NCI-H524 treated with DMSO at 0.1 percent for 48 hours (cell line): ENCODE results near the gene RBMS3.

Experiments
- DNase-seq: peaks from one replicate; lab custom pipeline; 2025; lab: John Stamatoyannopoulos, UW

RBMS3 gene

DNA sequence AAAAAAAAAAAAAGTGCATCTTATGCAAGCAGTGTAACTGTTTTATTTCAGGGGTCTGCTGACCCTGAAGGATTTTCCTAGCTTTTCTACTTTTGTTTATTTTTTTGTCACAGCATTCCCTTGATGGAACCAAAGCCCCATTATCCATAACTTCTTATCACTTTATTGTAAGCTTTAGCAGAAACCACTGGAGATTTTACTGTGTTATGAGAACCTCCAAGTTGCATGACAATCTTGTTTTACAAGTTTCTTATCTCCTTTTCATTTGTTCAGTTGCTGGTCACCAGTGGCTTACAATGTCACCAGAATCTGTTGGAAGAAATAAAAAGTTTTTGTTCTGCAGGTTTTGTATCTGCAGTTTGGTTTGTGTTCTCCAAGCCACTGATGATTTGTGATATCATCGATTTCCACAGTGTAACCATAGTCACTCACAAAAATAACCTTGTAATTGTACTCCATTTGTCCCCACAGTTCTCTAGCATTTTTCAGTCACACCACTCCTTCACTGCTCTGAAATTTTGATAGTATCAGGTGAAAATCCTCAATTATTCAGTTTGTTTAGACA lies 660.0 kb downstream of the RBMS3 start:
- DNase-seq = no peak

GRCh38 chr3:29942297-29942696 lies 661.4 kb downstream of the RBMS3 start:
- DNase-seq = no peak

GRCh38 chr3:29949131-29949530 lies 668.3 kb downstream of the RBMS3 start:
- DNase-seq = no peak

DNA sequence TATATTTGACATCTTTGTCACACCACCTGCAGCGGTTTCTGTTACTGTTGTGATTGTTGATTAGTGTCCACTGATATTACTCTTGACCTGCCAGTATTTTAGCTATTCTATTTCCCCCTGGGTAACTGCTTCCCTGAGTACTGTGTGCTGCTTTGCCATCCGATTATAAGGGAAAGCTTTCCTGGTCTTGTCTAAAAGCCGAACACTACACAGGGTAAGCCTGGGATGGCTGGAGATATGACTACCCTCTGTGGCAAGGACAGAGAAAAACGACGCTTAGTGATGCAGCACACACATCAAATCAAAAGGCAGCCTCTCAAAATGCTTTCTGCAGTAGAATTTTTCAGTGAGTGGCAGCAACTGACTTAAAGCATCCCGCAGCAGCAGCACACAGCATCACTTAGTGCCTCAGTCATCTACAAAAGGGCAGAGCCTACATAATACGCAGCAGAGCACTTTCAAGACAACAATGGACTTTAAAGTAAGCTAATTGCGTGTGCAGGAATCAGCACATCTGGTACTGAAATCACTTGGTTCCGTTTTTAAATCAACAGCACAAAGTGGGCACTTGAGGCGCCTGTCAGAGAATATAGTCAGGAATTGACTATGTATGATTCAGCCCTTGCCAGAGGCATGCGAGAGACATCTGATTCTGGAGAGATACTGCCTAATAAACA lies 669.2 kb downstream of the RBMS3 start:
- no peak for DNase-seq

GRCh38 chr3:29952431-29952830 lies 671.6 kb downstream of the RBMS3 start:
- DNase-seq = no peak

DNA sequence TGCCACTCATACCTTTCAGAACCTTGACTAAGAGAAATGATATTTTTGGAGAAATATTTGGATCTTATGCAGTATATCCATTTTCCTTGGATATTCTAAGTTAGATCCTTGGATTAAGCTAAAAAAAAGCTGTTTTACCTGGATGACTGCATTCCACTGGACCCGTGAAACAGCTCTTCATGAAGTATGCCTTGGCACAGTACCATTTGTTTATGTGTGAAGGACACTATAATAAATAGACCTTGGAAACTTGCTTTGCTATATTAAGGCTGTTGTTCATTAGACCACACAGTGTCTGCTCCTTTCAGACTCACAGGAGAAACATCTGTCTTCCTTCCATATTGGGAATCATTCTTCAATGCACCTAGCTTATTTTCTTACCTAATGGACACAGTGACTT lies 674.5 kb downstream of the RBMS3 start:
- no peak for DNase-seq

- no peak for DNase-seq
Measured at GRCh38 chr3:29958816-29959215, 677.9 kb downstream of the RBMS3 start.

- DNase-seq = no peak
Measured at GRCh38 chr3:29971895-29972294, 691.0 kb downstream of the RBMS3 start.

- no peak for DNase-seq
Measured at GRCh38 chr3:29972320-29972993, 691.6 kb downstream of the RBMS3 start.

GRCh38 chr3:29973763-29974162 lies 692.9 kb downstream of the RBMS3 start:
- no peak for DNase-seq

DNA sequence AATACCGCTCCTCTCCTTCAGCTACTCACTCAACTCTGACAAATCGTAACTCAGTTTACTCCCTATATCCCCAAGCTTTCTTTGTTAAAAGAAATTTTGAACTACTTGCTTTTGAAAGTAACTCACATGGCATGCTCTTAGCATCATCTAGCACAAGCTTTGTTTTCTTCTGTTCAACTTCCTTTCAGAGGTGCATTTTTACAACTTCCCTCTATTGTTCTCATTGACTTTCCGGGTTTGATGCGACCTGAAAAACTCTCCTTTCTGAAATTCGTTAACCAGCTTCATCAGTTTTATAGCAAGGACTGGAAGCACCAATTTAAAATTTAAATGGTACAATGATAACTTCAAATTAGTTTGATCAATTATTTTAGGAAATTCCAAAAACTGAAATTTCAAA lies 696.0 kb downstream of the RBMS3 start:
- no peak for DNase-seq

DNA sequence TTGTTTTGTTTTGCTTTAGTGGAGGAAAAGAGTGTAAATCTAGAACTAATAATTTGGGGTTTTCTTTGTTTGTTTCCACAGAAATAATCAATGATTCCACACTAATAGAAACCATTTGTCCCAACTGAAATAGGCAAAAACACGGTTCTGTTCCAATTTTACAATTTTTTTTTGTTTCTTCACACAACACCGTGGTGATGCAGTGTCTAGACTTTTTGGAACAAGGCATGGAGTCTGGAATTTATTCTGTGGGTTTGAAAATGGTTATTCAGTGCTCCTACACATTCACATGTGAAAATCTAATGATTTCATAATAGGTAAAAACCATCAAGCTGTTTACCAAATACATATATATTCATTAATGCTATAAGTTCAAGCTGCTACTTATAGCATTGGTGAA lies 696.5 kb downstream of the RBMS3 start:
- no peak for DNase-seq

GRCh38 chr3:29978036-29978435 lies 697.2 kb downstream of the RBMS3 start:
- DNase-seq = no peak

DNA sequence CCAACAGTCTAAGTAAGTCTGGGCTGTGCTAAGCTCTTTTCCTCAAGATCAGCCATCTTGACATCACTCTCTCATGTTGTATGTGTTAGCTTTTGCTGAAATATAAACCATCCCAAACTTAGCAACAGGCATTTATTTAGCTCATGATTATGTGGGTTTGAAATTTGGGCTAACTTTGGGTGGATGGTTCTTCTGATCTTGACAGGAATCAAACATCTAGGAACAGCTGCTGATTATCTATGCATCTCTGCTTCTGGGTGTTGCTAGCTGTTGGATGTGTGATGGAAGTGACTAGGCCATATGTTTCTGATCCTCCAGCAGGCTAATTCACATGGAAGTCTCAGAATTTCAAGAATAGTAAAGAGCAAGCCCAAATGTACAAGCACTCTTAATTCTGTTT lies 710.3 kb downstream of the RBMS3 start:
- DNase-seq = no peak

DNA sequence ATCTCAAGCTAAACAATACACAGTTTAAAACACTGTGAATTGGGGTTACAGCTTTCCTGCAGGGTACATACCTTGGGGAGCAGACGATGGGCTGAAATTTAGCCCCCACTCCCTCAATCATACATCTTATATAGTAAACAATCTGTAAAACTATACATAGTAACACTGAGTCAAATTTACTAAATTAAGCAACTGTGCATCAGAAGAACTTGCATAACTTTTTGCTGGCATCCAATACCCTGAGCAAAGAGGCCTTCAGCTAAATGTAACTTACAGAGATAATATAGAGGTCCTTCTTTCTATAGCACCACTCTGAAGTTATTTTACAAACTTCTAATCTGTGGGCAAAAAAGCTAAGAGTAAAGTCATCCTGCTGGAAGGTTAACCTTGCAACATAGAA lies 721.9 kb downstream of the RBMS3 start:
- no peak for DNase-seq

DNA sequence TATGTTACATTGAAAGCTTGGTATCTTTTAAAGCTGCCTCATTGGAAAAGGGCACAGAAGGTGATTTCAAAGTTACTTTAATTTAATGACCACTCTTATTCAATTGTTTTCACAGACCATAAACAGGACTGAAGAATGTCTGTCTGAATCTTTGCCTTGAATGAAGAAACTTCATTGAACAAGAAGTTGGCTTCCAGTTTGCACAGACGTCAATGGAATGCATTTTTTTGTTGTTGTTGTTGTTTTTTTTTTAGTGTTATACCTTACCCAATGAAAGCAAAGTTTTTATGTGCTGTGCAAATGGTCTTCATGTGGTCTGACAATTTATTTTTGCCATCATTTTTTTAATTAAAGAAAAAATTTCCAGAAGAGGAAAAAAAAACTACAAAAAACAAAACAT lies 722.9 kb downstream of the RBMS3 start:
- DNase-seq = no peak

GRCh38 chr3:30004481-30004880 lies 723.6 kb downstream of the RBMS3 start:
- DNase-seq = no peak

GRCh38 chr3:30006111-30006510 lies 725.2 kb downstream of the RBMS3 start:
- no peak for DNase-seq

- DNase-seq = no peak
Measured at GRCh38 chr3:30007668-30008067, 726.8 kb downstream of the RBMS3 start.

DNA sequence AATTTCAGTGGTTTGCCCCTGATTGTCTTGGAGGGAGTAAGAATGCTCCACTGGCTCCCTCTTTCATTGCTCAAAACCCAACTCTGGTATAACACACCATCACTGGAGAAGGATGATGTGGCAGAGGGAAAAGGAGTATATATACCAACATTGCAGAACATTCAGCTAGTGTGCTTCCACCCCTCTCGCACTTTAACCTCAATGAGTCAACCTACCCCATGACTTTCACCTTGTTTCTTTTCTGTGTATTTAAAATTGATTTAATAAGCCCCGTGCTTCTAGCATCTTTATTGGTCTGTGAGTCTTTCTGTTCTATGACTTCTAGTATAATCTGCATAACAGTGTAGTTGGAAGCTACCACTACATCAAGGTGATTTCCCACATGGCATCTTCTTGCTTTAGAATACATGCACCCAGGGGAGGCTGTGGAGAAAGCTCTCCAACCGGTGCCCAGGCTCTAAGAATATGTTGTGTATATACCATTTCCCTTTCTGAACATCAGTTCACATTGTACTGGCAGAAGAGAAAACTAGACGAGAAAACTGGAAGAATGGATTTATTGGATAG lies 730.4 kb downstream of the RBMS3 start:
- no peak for DNase-seq

DNA sequence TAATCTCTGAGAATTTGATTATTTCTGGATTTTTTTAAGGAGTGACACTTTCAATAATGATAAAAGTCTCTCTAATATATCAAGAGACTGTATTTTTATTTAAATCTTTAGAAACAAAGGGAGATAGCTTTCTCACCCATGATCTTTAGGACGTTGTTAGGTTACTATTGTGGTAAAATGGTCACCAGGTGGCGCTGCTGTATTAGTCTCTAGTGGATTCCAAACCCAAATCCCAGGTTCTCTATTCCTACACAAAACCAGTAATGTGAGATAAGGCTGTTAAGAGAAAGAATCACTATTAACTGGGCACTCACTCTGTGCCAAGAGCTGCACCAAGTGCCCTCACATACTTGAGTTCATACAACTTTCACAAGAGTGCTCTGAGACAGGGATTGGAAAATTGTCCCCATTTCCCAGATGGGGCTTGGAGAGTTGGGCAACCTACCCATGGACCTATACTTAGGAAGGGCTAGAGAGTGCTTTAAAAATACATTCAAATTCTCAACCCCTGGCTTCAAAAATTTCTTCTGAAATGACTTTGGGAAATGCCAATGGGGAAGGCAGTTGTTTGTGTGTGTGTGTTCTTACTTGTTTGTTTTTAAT lies 732.2 kb downstream of the RBMS3 start:
- DNase-seq = peak; percentile 5

- no peak for DNase-seq
Measured at GRCh38 chr3:30017901-30018300, 737.0 kb downstream of the RBMS3 start.

DNA sequence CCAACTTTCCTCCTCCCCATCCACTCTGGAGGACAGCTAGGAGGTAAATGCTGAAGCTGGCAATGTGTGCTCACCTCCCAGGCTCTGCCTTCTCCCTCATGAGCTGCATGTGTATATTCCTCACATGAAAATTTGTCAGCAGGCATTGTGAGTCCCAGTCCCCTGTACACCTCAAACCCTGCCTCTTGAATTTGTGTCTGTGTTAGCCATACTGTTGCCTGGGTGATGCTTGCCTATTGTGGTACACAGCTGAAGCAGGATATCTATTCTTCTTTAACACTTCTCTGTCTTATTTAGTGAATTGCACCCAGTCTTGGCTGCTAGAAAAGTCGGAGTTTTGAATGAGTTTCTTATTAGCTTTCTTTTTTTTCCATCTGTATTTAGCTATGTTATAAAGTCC lies 739.5 kb downstream of the RBMS3 start:
- DNase-seq = no peak
